Uterus (tissue), 2 donors: ENCODE results near the gene BLID.

Experiments
- CTCF ChIP-seq, 4 experiments: fragments of 200-600 bp in 2 of 4; fragments of 450-650 bp in 2 of 4; sonication (generic) in 2 of 4; IDR thresholded peaks; one replicate each; pipeline ENCODE4 v1.5.1; 2016 to 2019; ENCODE audit warnings: antibody characterized with exemption in 4 of 4, mild to moderate bottlenecking in 2 of 4, moderate library complexity in 1 of 4
- POLR2A ChIP-seq, 2 donors: fragments of 450-650 bp; IDR thresholded peaks; one replicate each; pipeline ENCODE4 v1.6.1; 2016; ENCODE audit warnings: antibody characterized with exemption in 2 of 2, mild to moderate bottlenecking in 1 of 2, moderate library complexity in 1 of 2

- TF ChIP-seq CTCF (IDR thresholded peaks at IDR 0.05) (no peak), POLR2A (IDR thresholded peaks at IDR 0.05) (no peak)
Observed at GRCh38 chr11:122093731-122094275, 22.2 kb downstream of the BLID start.
